NT2/D1 (cell line): ENCODE data around the gene KPNA6.
"Not testable (repeated sequence)": the region's sequence is repeated elsewhere in the genome, so short reads cannot be mapped to it uniquely, and the experiment has no call there.

ENCODE experiments used
- DNase-seq: peaks from one replicate; pipeline ENCODE4 v3.0.0-alpha.2; 2011; ENCODE audit warnings: low read depth, low spot score
- H3K27me3 ChIP-seq: 2 replicates; pipeline ENCODE4 v1.6.0; 2011; ENCODE audit warnings: mild to moderate bottlenecking; ENCODE audit not compliant: insufficient read length, insufficient read depth
- H3K36me3 ChIP-seq: 2 replicates; pipeline ENCODE4 v1.6.1; 2011; ENCODE audit warnings: mild to moderate bottlenecking, low read length, mixed read lengths; ENCODE audit not compliant: insufficient read depth, insufficient read length
- H3K4me1 ChIP-seq: 2 replicates; pipeline ENCODE4 v1.5.1; 2011; ENCODE audit not compliant: insufficient read depth, insufficient read length
- H3K4me3 ChIP-seq: 2 replicates; pipeline ENCODE4 v1.5.1; 2011; ENCODE audit warnings: low read depth; ENCODE audit not compliant: insufficient read length
- H3K9ac ChIP-seq: 2 replicates; pipeline ENCODE4 v1.6.0; 2011; ENCODE audit warnings: low read depth; ENCODE audit not compliant: insufficient read length
- H3K9me3 ChIP-seq: 2 replicates; pipeline ENCODE4 v1.5.1; 2011; ENCODE audit warnings: mild to moderate bottlenecking, low read length; ENCODE audit not compliant: insufficient read depth
- SUZ12 ChIP-seq: IDR thresholded peaks from 2 replicates; pipeline ENCODE4 v1.6.1; 2011; ENCODE audit not compliant: insufficient read length, insufficient read depth; ENCODE audit errors: extremely low read depth
- YY1 ChIP-seq: IDR thresholded peaks from 2 replicates; pipeline ENCODE4 v1.6.1; 2011; ENCODE audit not compliant: insufficient read length, insufficient read depth
- ZNF274 ChIP-seq: IDR thresholded peaks from 2 replicates; pipeline ENCODE4 v1.6.1; 2011; ENCODE audit warnings: mild to moderate bottlenecking, low read depth, low read length

The KPNA6 gene

DNA sequence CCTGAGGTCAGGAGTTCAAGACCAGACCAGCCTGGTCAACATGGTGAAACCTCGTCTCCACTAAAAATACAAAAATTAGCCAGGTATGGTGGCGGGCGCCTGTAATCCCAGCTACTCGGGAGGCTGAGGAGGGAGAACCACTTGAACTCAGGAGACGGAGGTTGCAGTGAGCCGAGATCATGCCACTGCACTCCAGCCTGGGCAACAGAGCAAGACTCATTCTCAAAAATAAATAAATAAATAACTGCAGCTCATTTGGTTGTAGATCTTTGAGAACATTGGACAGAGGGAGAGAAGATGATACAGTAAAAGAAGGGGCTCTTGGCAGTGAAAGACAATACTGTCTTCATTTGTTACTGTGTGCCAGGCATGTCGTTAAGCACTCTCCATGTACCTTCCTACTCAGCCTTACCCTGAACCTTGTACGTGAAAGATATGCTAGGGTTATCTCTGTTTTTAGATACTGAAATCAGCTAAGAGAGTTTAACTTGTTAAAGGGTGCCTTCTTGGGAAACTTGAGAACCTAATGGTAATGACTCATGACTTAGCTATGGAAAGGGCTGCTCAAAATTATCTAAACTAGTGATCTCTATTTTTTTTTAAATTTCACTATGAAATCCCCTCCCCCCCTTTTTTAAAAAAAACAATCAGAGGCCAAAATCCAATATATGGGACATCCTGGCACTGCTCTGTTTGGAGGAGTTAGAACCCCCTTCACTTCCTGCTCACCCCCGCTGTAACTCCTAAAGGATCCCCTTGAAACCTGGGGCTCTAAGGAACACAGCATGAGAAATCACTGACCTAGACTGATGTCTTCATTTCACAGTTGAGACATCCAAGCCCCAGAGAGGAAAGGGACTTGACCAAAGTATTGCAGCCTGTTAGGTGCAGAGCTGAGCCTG is 6.8 kb upstream of the KPNA6 start:
- peaks cover 56% of the 10 kb centered on the region for H3K36me3 ChIP-seq
- peaks cover 4% of the 10 kb centered on the region for H3K4me1 ChIP-seq
- no peak for DNase-seq
- no peaks in the 10 kb centered on the region for H3K9me3 ChIP-seq
- TF ChIP-seq ZNF274, result no peak
- TF ChIP-seq YY1, result no peak
- TF ChIP-seq SUZ12, result no peak
- no peak overlapping the region for H3K4me3 ChIP-seq
- no peak overlapping the region for H3K9ac ChIP-seq
- no peaks in the 10 kb centered on the region for H3K27me3 ChIP-seq

DNA sequence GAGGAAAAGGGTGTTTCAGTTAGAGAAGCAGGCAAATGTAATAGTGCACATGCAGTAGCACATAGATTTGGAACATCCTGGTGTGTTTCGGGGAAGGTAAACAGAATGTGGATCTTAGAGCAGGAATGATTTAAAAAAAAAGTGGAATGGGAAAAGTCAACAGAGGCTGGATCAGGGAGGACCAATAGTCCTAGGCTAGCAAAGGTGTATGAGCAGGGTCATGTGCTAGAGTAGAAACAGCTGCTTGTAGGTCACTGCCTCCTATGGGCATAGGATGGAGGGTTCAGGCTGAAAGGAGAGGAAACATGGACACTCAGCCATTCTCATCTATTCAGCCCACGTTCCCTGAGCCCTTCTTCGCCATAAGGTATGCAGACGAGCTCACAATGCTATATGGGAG is 3.7 kb upstream of the KPNA6 start:
- Histone ChIP-seq H3K9ac (no peak overlapping the region), H3K4me3 (no peak overlapping the region), H3K27me3 (no peaks in the 10 kb centered on the region), H3K4me1 (peaks cover 4% of the 10 kb centered on the region), H3K9me3 (no peaks in the 10 kb centered on the region), H3K36me3 (peaks cover 32% of the 10 kb centered on the region)
- no peak for DNase-seq
- TF ChIP-seq SUZ12 (no peak), YY1 (no peak), ZNF274 (no peak)

DNA sequence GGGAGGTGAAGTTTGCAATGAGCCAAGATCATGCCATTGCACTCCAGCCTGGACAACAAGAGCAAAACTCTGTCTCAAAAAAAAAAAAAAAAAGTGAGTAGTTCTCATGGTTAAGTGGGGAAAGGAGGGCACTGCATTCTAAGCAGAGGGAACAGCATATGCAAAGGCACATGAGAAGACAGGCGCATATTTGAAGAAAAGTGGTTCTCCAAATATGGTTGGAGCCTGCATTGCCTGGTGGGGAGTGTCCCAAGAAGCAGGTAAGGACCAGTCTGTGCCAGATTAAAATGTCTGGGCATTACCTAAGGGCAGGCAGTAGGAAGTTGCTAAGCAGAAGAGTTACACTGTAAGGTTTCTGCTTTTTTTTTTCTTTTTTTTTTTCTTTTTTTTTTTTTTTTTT is 2.5 kb upstream of the KPNA6 start:
- no peak overlapping the region for H3K9ac ChIP-seq
- H3K4me1 ChIP-seq, result peaks cover 2% of the 10 kb centered on the region
- no peak for DNase-seq
- H3K27me3 ChIP-seq, result no peaks in the 10 kb centered on the region
- H3K9me3 ChIP-seq, result no peaks in the 10 kb centered on the region
- H3K4me3 ChIP-seq, result no peak overlapping the region
- TF ChIP-seq ZNF274, result no peak
- no peak for TF ChIP-seq SUZ12
- TF ChIP-seq YY1, result no peak
- H3K36me3 ChIP-seq, result peaks cover 23% of the 10 kb centered on the region

DNA sequence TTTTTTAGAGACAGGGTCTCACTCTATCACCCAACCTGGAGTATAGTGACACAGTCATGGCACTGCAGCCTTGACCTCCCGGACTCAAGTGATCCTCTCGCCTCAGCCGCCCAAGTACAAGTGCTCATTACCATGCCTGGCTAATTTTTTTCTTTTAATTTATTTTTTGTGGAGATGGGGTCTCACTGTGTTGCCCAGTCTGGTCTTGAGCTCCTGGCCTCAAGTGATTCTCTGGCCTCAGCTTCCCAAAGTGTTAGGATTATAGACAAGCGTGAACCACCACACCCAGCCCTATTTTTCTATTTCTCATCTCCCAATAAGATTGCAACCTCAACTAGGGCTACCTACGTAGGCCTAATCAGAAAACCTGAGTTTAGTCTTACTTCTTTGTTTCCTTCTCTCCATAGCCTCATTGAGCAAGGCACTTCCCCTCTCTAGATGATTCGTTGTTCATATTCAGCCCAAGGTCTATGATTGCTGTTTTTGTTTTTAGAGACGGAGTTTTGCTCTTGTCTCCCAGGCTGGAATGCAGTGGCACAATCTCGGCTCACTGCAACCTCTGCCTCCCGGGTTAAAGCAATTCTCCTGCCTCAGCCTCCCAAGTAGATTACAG is 1.1 kb upstream of the KPNA6 start:
- H3K27me3 ChIP-seq, result no peaks in the 10 kb centered on the region
- H3K4me3 ChIP-seq, result no peak overlapping the region
- no peak overlapping the region for H3K9ac ChIP-seq
- TF ChIP-seq SUZ12 (no peak), YY1 (no peak), ZNF274 (no peak)
- no peaks in the 10 kb centered on the region for H3K9me3 ChIP-seq
- no peaks in the 10 kb centered on the region for H3K4me1 ChIP-seq
- DNase-seq, result no peak
- H3K36me3 ChIP-seq, result peaks cover 26% of the 10 kb centered on the region

DNA sequence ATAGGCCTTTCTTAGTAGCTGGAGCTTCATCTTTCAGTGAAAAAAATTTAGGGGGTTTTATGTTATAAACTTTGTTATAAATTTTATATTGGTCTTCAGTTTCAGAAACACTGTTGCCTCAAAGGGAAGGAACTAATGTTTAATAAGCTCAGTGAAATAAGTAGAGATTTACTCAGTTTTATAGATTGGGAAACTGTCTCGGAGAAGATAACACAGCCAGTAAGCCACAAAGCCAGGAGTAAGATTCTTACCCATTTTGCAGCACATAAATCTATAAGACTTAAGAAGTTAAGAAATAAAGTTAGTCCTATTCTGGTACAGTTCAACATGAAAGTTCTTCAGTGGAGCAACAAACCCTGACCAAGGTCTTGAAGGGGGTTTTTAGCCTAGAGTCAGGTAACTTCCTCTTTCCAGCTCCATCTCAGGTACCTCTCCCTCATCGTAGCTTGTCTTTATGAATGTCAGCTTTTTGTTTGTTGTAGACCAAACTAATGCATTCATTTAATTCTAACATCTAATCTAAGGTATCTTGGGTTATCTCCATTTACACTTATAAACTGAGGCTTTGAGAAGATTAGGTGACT is 3.3 kb downstream of the KPNA6 start:
- Histone ChIP-seq H3K4me3 (no peak overlapping the region), H3K36me3 (peaks cover 37% of the 10 kb centered on the region), H3K4me1 (peaks cover 3% of the 10 kb centered on the region), H3K9ac (no peak overlapping the region), H3K27me3 (no peaks in the 10 kb centered on the region), H3K9me3 (no peaks in the 10 kb centered on the region)
- DNase-seq, result no peak
- TF ChIP-seq ZNF274 (no peak), YY1 (no peak), SUZ12 (no peak)

DNA sequence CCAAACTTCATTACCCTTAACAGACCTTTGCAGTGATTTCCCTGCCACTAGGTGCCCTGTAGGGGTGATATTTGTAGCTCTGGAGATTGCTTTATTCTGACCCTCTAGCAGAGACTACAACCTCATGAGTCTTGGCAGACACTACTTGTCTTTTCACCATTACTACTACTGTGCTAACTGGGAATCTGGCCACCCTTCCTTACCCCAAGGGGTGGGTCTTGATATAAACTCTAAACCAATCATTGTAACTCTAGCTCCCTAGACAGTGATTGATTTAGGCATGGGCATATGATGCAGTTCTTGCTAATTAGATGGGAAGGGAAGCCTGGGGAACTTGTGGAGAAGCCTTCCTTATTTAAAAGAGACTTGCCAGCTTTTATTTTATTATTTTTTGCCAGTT is 3.9 kb downstream of the KPNA6 start:
- no peak for DNase-seq
- TF ChIP-seq SUZ12 (no peak), YY1 (no peak), ZNF274 (no peak)
- H3K9me3 ChIP-seq, result no peaks in the 10 kb centered on the region
- peaks cover 3% of the 10 kb centered on the region for H3K4me1 ChIP-seq
- peaks cover 41% of the 10 kb centered on the region for H3K36me3 ChIP-seq
- H3K9ac ChIP-seq, result no peak overlapping the region
- no peaks in the 10 kb centered on the region for H3K27me3 ChIP-seq
- H3K4me3 ChIP-seq, result no peak overlapping the region

DNA sequence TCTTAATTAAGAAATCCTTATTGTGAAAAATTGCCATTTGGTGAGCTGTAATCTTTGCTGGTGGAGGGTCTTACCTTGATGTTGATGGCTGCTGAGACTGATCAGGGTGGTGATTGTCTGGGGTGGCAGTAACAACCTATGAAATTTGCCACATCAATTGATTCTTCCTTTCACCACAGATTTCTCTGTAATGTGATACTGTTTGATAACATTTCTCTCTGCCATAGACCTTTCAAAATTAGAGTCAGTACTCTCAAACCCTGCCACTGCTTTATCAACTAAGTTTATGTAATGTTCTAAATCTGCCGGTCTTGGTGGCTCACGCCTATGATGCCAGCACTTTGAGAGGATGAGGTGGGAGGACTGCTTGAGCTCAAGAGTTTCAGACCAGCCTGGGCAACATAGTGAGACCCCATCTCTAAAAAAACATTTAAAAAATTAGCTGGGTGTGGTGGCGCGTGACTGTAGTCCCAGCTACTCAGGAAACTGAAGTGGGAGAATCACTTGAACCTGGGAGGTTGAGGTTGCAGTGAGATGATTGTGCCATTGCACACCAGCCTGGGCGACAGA is 5.0 kb downstream of the KPNA6 start:
- peaks cover 3% of the 10 kb centered on the region for H3K4me1 ChIP-seq
- TF ChIP-seq ZNF274, result no peak

DNA sequence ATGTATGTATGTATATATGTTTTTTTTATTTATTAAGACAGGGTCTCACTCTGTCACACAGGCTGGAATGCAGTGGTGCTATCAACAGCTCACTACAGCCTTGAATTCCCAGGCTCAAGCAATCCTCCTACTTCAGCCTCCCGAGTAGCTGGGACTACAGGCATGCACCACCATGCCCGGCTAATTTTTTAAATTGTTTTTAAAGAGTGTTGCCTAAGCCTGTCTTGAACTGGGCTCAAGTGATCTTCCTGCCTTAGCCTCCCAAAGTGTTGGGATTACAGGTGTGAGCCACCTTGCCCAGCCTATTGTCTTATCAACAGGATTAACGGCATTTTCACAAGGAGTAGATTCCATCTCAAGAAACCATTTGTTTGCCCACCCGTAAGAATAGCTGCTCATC is 5.6 kb downstream of the KPNA6 start:
- H3K9me3 ChIP-seq, H3K4me1 ChIP-seq, H3K27me3 ChIP-seq: not testable (repeated sequence)

More for the DNA sequence above, 5.0 kb downstream of the KPNA6 start:
- Histone ChIP-seq H3K4me3 (no peak overlapping the region), H3K9me3 (no peaks in the 10 kb centered on the region), H3K27me3 (no peaks in the 10 kb centered on the region), H3K36me3 (peaks cover 43% of the 10 kb centered on the region), H3K9ac (no peak overlapping the region)
- no peak for DNase-seq

More for the DNA sequence above, 5.6 kb downstream of the KPNA6 start:
- H3K9ac ChIP-seq, DNase-seq, H3K4me3 ChIP-seq: not testable (repeated sequence)
- peaks cover 43% of the 10 kb centered on the region for H3K36me3 ChIP-seq
